Activated T-helper 2 cell treated with anti-CD3 and anti-CD28 coated beads, Interferon-gamma antibody, Interleukin-2, Interleukin-4, amounts not matched to agents 10 μg/mL and 5 μg/mL and 100 μg/mL, durations not matched to agents 14 hours and 24 hours and 36 hours (primary cell): ENCODE results near the gene TAT. TPM values are rescaled to one million over a fixed set of nuclear protein-coding genes. Genes with fewer than 3 reads are reported as not detected.
"Not testable (repeated sequence)": the region's sequence is repeated elsewhere in the genome, so short reads cannot be mapped to it uniquely, and the experiment has no call there.

Experiments used
- DNase-seq: peaks from one replicate; pipeline ENCODE4 v3.0.0; 2021; ENCODE audit warnings: low spot score
- H3K27ac Mint-ChIP-seq: one replicate; pipeline ENCODE4 v1.8.0; 2021; ENCODE audit warnings: mixed read lengths
- H3K27me3 Mint-ChIP-seq: one replicate; pipeline ENCODE4 v1.8.0; 2021; ENCODE audit warnings: low read depth, mixed read lengths
- H3K36me3 Mint-ChIP-seq: one replicate; pipeline ENCODE4 v1.8.0; 2021; ENCODE audit warnings: low read depth, mixed read lengths
- H3K4me1 Mint-ChIP-seq: one replicate; pipeline ENCODE4 v1.8.0; 2021; ENCODE audit warnings: low read depth, mixed read lengths
- H3K4me3 Mint-ChIP-seq: one replicate; pipeline ENCODE4 v1.8.0; 2021; ENCODE audit warnings: low read depth, mild to moderate bottlenecking, moderate library complexity, mixed read lengths
- H3K9me3 Mint-ChIP-seq: one replicate; pipeline ENCODE4 v1.8.0; 2021; ENCODE audit warnings: mixed read lengths
- intact Hi-C: fragments of 100-400 bp; cut with micrococcal nuclease; formaldehyde crosslinking; loops from one replicate; pipeline ENCODE4 v1.15.1; 2023
- total RNA-seq: library from RNA; stranded (reverse); gene quantifications from 2 replicates; pipeline ENCODE4 v1.2.3, GENCODE V29; 2022

The TAT gene
- total RNA-seq, 1 donor from 2014 or later = not detected

GRCh38 chr16:71572497-71573116 lies 4.3 kb downstream of the TAT start:
- no peak for DNase-seq
- intact Hi-C loops = no loop called here
- no peak overlapping the region for H3K4me3 Mint-ChIP-seq
- H3K36me3 Mint-ChIP-seq = no peaks in the 10 kb centered on the region
- H3K4me1 Mint-ChIP-seq = no peaks in the 10 kb centered on the region
- H3K27me3 Mint-ChIP-seq = peaks cover 6% of the 10 kb centered on the region
- no peaks in the 10 kb centered on the region for H3K9me3 Mint-ChIP-seq
- H3K27ac Mint-ChIP-seq = no peak overlapping the region

GRCh38 chr16:71570144-71570543 lies 6.7 kb downstream of the TAT start:
- Mint-ChIP-seq H3K4me3 (no peak overlapping the region), H3K27me3 (no peaks in the 10 kb centered on the region), H3K27ac (no peak overlapping the region), H3K36me3 (no peaks in the 10 kb centered on the region), H3K4me1 (peaks cover 11% of the 10 kb centered on the region), H3K9me3 (no peaks in the 10 kb centered on the region)
- intact Hi-C loops = no loop called here
- DNase-seq = no peak

- Mint-ChIP-seq H3K4me3 (no peak overlapping the region), H3K9me3 (no peaks in the 10 kb centered on the region), H3K4me1 (peaks cover 11% of the 10 kb centered on the region), H3K27me3 (no peaks in the 10 kb centered on the region), H3K36me3 (no peaks in the 10 kb centered on the region), H3K27ac (no peak overlapping the region)
- intact Hi-C loops = no loop called here
- no peak for DNase-seq
Measured at GRCh38 chr16:71569621-71570020, 7.3 kb downstream of the TAT start.

- no peak for DNase-seq
- Mint-ChIP-seq H3K27me3 (no peaks in the 10 kb centered on the region), H3K4me3 (no peak overlapping the region), H3K36me3 (no peaks in the 10 kb centered on the region), H3K27ac (no peak overlapping the region), H3K9me3 (no peaks in the 10 kb centered on the region), H3K4me1 (peaks cover 11% of the 10 kb centered on the region)
- intact Hi-C loops = no loop called here
Measured at GRCh38 chr16:71568551-71568950, 8.3 kb downstream of the TAT start.

GRCh38 chr16:71567931-71568330 lies 9.0 kb downstream of the TAT start:
- DNase-seq = no peak
- Mint-ChIP-seq H3K4me1 (peaks cover 11% of the 10 kb centered on the region), H3K9me3 (no peaks in the 10 kb centered on the region), H3K27me3 (no peaks in the 10 kb centered on the region), H3K4me3 (no peak overlapping the region), H3K27ac (no peak overlapping the region), H3K36me3 (no peaks in the 10 kb centered on the region)
- intact Hi-C loops = no loop called here

GRCh38 chr16:71565812-71566700 lies 10.8 kb downstream of the TAT start:
- H3K4me1 Mint-ChIP-seq = peaks cover 11% of the 10 kb centered on the region
- peak overlapping the region; percentile 89 for H3K4me3 Mint-ChIP-seq
- peaks cover 12% of the 10 kb centered on the region for H3K9me3 Mint-ChIP-seq
- DNase-seq = no peak
- no peaks in the 10 kb centered on the region for H3K36me3 Mint-ChIP-seq
- intact Hi-C loops = loop anchor here (2.0 kb wide), 2 partner anchors 45 to 527 kb away; partner anchors contain the start of genes DHX38 and TXNL4B
- no peaks in the 10 kb centered on the region for H3K27me3 Mint-ChIP-seq
- H3K27ac Mint-ChIP-seq = peak overlapping the region; percentile 90

GRCh38 chr16:71564335-71564967 lies 12.4 kb downstream of the TAT start:
- Mint-ChIP-seq H3K36me3 (no peaks in the 10 kb centered on the region), H3K4me1 (peaks cover 11% of the 10 kb centered on the region), H3K9me3 (peaks cover 12% of the 10 kb centered on the region), H3K4me3 (peak overlapping the region; percentile 89), H3K27ac (peak overlapping the region; percentile 90), H3K27me3 (peaks cover 2% of the 10 kb centered on the region)
- no peak for DNase-seq
- intact Hi-C loops = loop anchor here (1.0 to 2.0 kb wide), 3 partner anchors 46 to 528 kb away; partner anchors contain the start of genes DHX38 and TXNL4B

- no peak for DNase-seq
- Mint-ChIP-seq H3K27me3 (peaks cover 11% of the 10 kb centered on the region), H3K9me3 (peaks cover 12% of the 10 kb centered on the region), H3K27ac (no peak overlapping the region), H3K4me1 (peaks cover 11% of the 10 kb centered on the region), H3K36me3 (no peaks in the 10 kb centered on the region), H3K4me3 (no peak overlapping the region)
- intact Hi-C loops = loop anchor here (2.0 kb wide), 1 partner anchor 274 kb away; the partner anchor contains the start of gene CMTR2
Measured at GRCh38 chr16:71562552-71562951, 14.3 kb downstream of the TAT start.

- Mint-ChIP-seq H3K9me3 (peaks cover 12% of the 10 kb centered on the region), H3K4me1 (peaks cover 11% of the 10 kb centered on the region), H3K27me3 (peaks cover 11% of the 10 kb centered on the region)
- not testable (repeated sequence) for DNase-seq, H3K36me3 Mint-ChIP-seq, H3K27ac Mint-ChIP-seq, H3K4me3 Mint-ChIP-seq
- intact Hi-C loops = loop anchor here (2.0 kb wide), 1 partner anchor 273 kb away; the partner anchor contains the start of gene CMTR2
Measured at GRCh38 chr16:71561886-71562285, 15.0 kb downstream of the TAT start.

GRCh38 chr16:71559855-71560254 lies 17.0 kb downstream of the TAT start:
- intact Hi-C loops = no loop called here
- Mint-ChIP-seq H3K36me3 (no peaks in the 10 kb centered on the region), H3K4me1 (no peaks in the 10 kb centered on the region), H3K9me3 (peaks cover 12% of the 10 kb centered on the region), H3K27ac (no peak overlapping the region), H3K4me3 (no peak overlapping the region), H3K27me3 (peaks cover 13% of the 10 kb centered on the region)
- DNase-seq = no peak

GRCh38 chr16:71557954-71558582 lies 18.8 kb downstream of the TAT start:
- Mint-ChIP-seq H3K27me3 (peaks cover 13% of the 10 kb centered on the region), H3K36me3 (no peaks in the 10 kb centered on the region), H3K9me3 (peaks cover 12% of the 10 kb centered on the region), H3K4me1 (no peaks in the 10 kb centered on the region), H3K4me3 (no peak overlapping the region), H3K27ac (no peak overlapping the region)
- intact Hi-C loops = no loop called here
- no peak for DNase-seq

GRCh38 chr16:71557299-71557698 lies 19.6 kb downstream of the TAT start:
- Mint-ChIP-seq H3K4me1 (no peaks in the 10 kb centered on the region), H3K27ac (no peak overlapping the region), H3K27me3 (peaks cover 16% of the 10 kb centered on the region), H3K9me3 (peaks cover 7% of the 10 kb centered on the region), H3K4me3 (no peak overlapping the region), H3K36me3 (no peaks in the 10 kb centered on the region)
- DNase-seq = no peak
- intact Hi-C loops = no loop called here
